NCI-H2227 (cell line): Measurements from ENCODE around the gene COX7B2.

Experiments used
- DNase-seq: peaks from one replicate; lab custom pipeline; 2025; ENCODE audit not compliant: unreplicated experiment; lab: John Stamatoyannopoulos, UW

COX7B2 gene

DNA sequence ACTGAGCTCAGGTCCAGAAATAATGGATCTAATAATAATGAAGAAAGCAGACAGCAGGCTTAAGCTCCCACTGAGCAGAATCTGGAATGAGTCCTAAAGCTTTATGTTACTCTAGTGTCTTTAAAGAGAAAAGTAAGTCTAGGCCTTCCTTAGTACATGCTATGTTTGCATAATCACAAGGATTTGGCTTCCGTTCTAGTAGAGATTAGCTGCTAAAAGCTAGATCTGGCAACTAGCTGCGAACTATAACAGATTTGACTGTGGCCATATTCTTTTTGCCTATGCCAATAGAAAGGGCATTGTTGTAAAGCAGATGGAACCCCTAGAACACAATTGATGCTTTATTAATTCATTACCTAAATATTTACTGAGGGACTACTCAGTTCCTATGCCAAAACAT, 19.0 kb downstream of the COX7B2 start:
- DNase-seq, result no peak

DNA sequence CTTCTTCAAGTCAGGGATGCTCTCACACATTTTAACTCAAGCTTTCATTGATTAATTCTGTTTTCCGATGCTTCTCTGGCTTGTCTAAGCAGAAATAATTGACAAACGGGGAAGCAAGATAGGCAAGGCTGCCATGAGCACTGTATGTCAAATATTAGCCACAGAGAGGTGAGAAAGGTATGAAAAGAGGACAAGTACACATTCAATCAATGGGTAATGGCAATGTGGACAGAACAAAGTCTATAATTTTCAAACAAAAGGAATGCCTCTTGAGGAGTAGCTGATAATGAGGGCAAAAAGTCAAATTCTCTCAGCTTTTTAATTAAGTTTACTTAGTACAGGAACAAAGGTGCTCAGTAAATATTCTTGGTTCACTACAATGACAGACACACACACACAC, 19.6 kb downstream of the COX7B2 start:
- DNase-seq, result no peak

GRCh38 chr4:46886711-46887110, 22.3 kb downstream of the COX7B2 start:
- no peak for DNase-seq

GRCh38 chr4:46878641-46879040, 30.4 kb downstream of the COX7B2 start:
- DNase-seq, result no peak

DNA sequence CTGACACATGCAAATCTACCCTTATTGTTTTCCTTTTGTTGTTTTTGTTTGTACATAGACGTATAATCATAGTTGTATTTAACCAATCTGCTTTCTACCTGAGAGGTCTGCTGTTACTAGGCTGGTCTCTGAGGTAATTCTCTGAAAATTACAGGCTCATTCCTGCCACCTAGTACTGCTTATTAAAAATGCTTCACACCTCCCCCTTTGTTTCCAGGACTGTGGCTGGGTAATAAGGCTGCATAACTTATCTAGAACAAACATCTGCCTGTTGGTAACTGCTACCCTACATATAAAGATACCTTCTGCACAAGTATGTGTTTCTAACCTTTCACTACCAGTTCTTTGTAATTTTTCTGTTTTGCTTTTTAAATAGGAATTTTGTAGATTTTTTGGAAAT, 34.2 kb downstream of the COX7B2 start:
- DNase-seq, result no peak

- no peak for DNase-seq
Observed at GRCh38 chr4:46870411-46870810, 38.6 kb downstream of the COX7B2 start.

- no peak for DNase-seq
Observed at GRCh38 chr4:46856333-46856732, 52.7 kb downstream of the COX7B2 start.

DNA sequence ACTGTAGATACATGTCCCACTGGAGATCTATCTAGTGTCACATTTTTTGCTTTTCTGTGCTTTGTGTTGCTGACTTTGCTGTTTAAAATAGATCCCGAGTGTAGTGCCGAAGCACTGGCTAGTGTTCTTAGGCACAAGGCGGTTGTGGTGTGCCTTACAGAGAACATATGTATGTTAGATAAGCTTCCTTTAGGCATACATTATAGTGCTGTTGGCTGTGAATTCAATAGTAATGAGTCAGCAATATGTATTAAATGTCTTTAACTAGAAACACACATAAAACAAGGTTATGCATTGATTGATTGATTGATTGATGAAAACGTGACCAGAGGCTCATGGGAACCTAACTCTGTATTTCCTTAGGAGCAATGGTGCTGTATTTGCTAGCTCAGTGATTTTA, 56.2 kb downstream of the COX7B2 start:
- DNase-seq, result no peak

- DNase-seq, result no peak
Observed at GRCh38 chr4:46850026-46850425, 59.0 kb downstream of the COX7B2 start.

- DNase-seq, result no peak
Observed at GRCh38 chr4:46844325-46844917, 64.6 kb downstream of the COX7B2 start.

GRCh38 chr4:46839128-46839527, 69.9 kb downstream of the COX7B2 start:
- DNase-seq, result no peak

DNA sequence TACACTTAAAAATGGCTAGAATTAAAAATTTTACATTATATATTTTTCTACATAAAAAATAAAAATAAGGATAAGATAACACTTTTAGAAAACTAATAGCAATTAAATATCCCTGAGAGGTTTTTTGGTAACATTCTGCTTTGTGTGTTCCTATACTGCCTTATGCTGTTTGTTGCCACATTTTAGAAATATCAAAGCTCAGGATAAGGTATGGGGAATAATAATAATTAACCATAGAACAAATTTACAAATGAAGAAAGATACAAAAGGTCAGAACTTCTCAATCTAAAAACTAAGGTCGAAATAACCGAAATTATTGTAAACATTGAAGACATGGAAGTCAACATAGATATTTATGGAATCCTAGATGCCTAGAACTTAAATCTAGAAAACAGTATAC, 71.4 kb downstream of the COX7B2 start:
- no peak for DNase-seq

- DNase-seq, result no peak
Observed at GRCh38 chr4:46836584-46836983, 72.5 kb downstream of the COX7B2 start.

DNA sequence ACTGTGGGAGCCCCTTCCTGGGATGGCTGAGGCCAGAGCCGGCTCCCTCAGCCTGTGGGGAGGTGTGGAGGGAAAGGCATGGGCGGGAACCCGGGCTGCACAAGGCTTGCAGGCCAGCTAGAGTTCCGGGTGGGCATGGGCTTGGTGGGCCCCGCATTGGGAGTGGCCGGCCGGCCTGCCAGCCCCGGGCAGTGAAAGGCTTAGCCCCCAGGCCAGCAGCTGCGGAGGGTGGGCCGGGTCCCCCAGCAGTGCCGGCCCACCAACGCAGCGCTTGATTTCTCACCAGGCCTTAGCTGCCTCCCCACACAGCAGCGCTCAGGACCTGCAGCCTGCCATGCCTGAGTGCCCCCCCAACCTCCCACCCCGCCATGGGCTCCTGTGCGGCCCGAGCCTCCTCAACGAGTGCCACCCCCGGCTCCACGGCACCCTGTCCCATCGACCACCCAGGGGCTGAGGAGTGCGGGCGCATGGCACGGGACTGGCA, 78.0 kb downstream of the COX7B2 start:
- DNase-seq, result no peak

DNA sequence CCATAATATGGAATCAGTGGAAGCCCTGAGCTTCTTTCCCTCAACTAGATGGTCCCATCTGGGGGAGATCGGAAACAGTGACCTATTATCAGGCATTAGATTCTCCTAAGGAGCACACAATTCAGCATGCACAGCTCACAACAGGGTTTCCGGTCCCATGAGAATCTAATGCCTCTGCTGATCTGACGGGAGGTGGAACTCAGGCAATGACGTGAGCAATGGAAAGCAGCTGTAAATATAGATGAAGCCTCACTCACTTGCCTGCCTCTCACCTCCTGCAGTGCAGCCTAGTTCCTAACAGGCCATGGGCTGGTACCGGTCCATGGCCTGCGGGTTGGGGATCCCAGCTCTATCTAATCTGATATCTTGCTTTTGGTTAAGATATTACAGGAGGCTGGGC, 88.9 kb downstream of the COX7B2 start:
- DNase-seq, result no peak

DNA sequence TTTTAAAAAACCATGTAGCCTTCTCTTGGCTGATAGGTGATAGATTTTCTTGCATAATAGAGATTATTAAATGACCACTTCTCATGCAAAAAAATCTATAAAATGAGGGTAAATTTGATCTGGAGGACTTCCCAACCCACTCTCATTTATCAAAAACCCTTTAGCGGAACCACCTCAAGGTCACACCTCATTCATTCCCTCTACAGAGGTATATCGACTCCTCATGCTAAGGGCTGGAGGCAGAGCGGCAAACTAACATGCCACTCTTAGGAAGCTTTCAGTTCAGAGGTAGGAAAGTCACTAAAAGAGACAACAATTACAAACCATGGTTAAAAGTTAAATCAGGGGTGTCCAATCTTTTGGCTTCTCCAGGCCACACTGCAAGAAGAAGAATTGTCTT, 90.0 kb downstream of the COX7B2 start:
- no peak for DNase-seq

DNA sequence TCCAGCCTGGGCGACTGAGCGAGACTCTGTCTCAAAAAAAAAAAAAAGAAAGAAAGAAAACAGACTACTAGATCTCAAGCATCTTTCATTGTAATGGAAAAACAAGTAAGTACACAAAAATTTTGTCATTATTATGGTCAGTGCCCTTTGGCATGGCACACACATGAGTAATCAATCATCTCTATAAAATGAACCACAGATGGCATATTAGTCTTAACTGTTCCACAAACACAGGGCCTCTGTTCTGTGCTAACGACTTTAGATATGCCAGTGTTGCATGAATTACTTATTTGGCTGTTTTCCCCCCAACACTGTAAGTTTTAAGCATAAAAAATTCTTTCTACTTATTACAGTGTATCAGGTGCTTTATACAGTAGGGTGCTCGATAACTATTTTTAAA, 90.4 kb downstream of the COX7B2 start:
- DNase-seq, result no peak

DNA sequence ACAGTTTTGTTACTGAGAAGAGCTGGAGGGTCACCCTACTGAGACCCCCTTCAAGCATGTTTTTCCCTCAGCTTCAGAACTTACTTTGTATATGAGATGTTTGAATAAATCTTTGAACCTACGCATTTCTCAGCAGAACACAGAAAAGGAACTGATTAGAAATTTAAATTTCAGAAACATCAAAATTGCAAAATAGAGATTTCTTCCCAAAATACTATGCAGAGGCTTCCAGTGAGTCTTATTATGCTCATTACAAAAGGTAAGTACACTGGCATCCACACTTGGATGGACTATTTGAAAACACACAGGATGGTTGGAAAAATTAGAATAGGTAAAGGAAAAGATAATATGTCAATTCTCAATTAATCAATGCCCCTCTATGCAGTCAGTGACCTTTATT, 91.2 kb downstream of the COX7B2 start:
- DNase-seq, result no peak

DNA sequence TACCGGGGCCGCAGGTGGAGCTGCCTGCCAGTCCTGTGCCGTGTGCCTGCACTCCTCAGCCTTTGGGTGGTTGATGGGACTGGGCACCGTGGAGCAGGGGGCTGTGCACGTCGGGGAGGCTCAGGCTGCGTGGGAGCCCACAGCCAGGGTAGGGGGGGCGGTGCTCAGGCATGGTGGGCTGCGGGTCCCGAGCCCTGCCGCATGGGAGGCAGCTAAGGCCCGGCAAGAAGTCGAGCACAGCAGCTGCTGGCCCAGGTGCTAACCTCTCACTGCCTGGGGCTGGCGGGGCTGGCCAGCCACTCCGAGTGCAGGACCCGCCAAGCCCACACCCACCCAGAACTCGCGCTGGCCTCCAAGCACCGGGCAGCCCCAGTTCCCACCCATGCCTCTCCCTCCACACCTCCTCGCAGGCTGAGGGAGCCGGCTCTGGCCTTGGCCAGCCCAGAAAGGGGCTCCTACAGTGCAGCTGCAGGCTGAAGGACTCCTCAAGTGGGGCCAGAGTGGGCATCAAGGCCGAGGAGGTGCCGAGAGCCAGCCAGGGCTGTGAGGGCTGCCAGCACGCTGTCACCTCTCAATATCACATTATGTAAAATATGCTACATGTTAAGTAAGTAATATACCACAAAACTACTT, 104.1 kb downstream of the COX7B2 start:
- no peak for DNase-seq

DNA sequence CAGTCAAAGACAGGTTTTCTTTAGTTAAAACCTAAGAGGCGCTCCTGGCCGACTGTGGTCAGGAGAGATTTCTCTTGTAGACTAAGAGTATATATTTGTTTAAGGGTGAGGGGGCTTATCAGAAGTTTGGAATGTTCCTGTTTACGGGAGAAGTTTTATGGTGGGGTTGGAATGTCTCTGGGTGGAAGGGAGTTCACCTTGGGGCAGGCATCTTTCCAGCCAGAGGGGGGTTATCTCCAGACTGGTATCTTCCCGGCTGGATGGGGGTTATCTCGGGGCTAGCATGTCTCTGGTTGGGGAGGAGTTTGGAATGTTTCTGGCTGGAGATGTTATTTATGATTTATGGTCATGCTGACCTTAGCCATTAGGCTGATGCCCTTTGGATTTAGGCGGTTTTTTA, 116.0 kb downstream of the COX7B2 start:
- DNase-seq, result no peak

DNA sequence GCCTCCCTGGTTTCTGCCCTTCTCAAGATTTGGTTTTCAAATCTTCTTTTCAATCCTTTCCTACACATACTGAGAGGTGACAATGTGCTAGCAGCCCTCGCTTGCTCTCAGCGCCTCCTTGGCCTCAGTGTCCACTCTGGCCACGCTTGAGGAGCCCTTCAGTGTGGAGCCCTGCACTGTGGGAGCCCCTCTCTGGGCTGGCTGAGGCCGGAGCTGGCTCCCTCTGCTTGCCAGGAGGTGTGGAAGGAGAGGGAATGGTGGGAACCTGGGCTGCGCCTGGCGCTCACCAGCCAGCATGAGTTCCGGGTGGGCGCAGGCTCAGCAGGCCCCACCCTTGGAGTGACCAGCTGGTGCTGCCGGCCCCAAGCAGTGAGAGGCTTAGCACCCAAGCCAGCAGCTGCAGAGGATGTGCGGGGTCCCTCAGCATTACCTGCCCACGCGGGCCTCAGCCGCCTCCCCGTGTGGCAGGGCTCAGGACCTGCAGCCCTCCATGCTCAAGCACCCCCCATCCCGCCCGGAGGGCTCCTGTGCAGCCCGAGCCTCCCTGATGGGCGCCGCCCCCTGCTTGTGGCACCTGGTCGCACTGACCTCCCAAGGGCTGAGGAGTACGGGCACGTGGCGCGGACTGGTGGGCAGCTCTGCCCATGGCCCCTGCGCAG, 127.5 kb downstream of the COX7B2 start:
- no peak for DNase-seq

- DNase-seq, result no peak
Observed at GRCh38 chr4:46765465-46765864, 143.6 kb downstream of the COX7B2 start.

GRCh38 chr4:46730075-46730474, 179.0 kb downstream of the COX7B2 start:
- DNase-seq, result no peak
